Transverse colon (tissue), 4 donors: ENCODE data around the gene SUMO2.

Experiments used
- CTCF ChIP-seq, 5 experiments: fragments of 200-600 bp in 3 of 5; fragments of 450-650 bp in 2 of 5; sonication (generic) in 3 of 5; IDR thresholded peaks; 1 replicate in 2 of 5; 2 replicates in 3 of 5; pipeline ENCODE4 v1.5.1; 2016 to 2017; ENCODE audit warnings: antibody characterized with exemption in 5 of 5, inconsistent platforms in 3 of 5, mild to moderate bottlenecking in 2 of 5, moderate library complexity in 1 of 5
- EP300 ChIP-seq: sonication (generic); formaldehyde crosslinking; IDR thresholded peaks from one replicate; pipeline ENCODE4 v1.6.1; 2017; ENCODE audit warnings: antibody characterized with exemption, low read depth
- POLR2A ChIP-seq: fragments of 450-650 bp; IDR thresholded peaks from one replicate; pipeline ENCODE4 v1.6.1; 2016; ENCODE audit warnings: antibody characterized with exemption, mild to moderate bottlenecking, moderate library complexity
- POLR2AphosphoS5 ChIP-seq, 3 donors: sonication (generic); formaldehyde crosslinking; IDR thresholded peaks; one replicate each; pipeline ENCODE4 v1.6.1; 2016; ENCODE audit warnings: antibody characterized with exemption in 3 of 3

GRCh38 chr17:75151930-75152329 is 30.8 kb downstream of the SUMO2 start:
- no peak for TF ChIP-seq CTCF (IDR thresholded peaks at IDR 0.05)
- no peak for TF ChIP-seq POLR2A
- no peak for TF ChIP-seq POLR2AphosphoS5 (IDR thresholded peaks at IDR 0.05)
- TF ChIP-seq EP300: no peak
